RCC 7860 (cell line): ENCODE measurements around the gene GLS.
"Not testable (repeated sequence)": the region's sequence is repeated elsewhere in the genome, so short reads cannot be mapped to it uniquely, and the experiment has no call there.

Experiments used
- DNase-seq: peaks from one replicate; pipeline ENCODE4 v3.0.0-alpha.2; 2015; ENCODE audit warnings: low spot score
- FAIRE-seq: peaks from 2 replicates; lab custom pipeline; 2012; peaks lifted over from hg19 to GRCh38; lab: Jason Lieb, UNC

Gene GLS

DNA sequence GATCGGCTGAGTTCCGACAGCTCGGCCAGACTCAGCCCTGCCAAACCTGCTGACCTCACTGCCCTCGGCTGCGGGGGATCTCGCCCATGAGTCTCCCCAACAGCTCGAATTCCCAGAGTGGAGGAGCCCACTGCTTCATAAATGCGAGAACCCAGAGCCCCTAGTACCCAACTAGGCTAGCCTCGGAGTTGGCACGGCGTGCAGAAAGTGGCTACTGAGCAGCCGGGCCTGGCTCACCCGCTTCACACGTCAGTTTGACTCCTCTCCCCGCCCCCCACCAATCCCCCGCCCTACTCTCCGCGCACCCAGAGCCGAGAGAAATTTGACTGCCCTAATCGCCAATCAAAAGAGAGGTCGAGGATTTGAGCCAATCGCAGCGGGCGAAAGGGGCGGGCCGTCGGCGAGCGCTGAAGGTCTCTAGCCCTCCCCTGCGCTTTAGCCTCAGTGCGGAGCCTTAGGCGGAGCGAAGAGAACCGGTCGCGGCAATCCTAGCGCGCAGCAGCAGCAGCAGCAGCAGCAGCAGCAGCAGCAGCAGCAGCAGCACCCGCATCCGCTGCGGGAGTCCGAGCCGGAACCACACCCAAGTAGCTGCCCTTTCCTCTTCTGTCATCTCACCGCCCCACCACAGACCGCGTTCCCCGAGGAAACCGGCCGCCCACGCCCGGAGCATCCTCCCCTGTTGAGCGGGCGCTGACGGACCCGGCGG is at the start of gene GLS:
Gene GLS (plus strand): TSS at position 444 of the 706 bp plus-strand sequence. CDS start 264 bp downstream, outside the sequence.
- FAIRE-seq = peak; percentile 86
- DNase-seq = peak; percentile 95

DNA sequence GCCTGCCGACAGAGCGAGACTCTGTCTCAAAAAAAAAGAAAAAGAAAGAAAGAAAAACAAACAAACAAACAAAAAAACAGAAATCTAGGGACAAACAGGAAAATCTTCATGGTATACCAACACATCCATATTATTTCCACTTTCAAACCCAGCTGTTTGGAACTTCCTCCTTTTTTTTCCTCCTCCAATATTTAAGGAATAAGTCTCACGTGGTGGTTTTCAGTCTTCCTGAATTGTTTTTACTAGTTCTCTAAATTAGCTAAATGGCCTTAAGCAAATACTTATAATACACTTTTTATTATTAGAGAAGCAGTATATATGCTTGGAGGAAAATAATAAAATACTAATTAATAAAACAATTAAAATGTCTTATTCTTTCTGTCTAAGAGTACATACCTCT is 48.7 kb upstream of the GLS start:
- FAIRE-seq (peak; percentile 5), DNase-seq (no peak)

- FAIRE-seq (no peak), DNase-seq (no peak)
Observed at GRCh38 chr2:190834890-190835208, 45.8 kb upstream of the GLS start.

DNA sequence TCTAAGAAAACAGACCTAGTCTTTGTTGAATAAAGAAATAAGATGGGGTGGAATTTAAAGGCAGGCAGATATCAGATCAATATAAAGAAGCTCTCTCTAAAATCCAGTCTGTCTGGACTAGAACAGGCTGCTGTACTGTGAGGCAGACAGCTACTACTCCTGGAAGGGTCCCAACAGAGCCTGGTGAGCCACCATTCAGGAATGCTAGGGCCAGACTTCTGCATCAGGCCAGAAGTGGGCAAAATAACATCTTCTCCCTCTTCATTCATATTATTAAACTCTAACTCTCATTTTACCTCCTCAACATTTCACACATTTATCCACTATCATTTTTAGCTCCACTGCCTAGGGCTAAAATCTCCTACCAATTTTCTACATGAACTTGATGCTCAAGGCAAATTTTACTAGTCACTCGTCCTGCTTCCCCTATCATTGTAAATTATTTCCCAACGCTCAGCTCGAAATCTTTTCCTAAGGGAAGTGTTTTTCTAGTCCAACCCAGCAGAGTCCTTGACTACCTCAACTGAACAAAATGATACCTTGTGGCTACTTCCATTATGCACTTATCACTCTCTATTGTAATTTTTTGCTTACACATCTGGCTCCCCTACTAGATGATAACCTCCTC is 45.2 kb upstream of the GLS start:
- FAIRE-seq (peak; percentile 92), DNase-seq (peak; percentile 80)

DNA sequence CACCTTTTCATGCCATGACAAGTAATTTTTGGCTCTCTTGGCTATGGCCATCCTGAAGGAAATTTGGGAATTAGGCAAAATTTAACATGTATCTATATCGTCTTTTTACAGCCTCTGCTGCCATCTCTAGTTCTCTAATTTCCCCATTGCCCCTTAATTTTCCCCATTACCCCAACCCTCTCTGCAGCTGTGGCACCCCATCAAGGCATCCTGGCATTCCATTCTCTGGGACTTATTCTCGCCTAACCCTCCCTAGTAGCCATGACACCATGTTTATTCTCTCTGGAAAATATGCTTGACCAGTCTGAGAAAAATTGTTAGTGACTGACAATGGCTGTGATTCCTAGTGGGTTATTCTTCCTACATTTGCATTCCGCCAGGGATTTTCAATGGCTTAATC is 43.9 kb upstream of the GLS start:
- no peak for DNase-seq
- no peak for FAIRE-seq

GRCh38 chr2:190837420-190837819 is 43.2 kb upstream of the GLS start:
- DNase-seq = peak; percentile 93
- no peak for FAIRE-seq

GRCh38 chr2:190837952-190838361 is 42.7 kb upstream of the GLS start:
- peak; percentile 59 for DNase-seq
- no peak for FAIRE-seq

DNA sequence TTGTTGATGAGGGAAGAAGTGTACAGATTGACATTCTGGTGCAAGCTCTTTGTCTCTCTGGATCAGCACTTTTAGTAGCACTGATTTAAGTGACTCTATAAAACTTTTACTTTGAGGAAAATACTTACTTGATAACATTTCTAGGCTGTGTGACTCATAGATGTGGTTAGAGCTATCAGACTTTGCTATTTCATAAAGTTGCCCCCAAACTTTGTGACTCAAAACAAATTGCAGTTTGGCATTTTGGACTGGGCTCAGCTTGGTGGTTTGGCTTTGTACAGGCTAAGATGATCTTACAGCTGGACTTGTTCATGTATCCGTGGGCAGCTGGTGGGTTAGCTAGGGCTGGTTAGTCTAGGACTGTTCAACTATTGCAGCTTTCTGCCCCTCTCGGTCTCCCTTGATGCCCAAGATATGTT is 42.1 kb upstream of the GLS start:
- FAIRE-seq = peak; percentile 99

DNA sequence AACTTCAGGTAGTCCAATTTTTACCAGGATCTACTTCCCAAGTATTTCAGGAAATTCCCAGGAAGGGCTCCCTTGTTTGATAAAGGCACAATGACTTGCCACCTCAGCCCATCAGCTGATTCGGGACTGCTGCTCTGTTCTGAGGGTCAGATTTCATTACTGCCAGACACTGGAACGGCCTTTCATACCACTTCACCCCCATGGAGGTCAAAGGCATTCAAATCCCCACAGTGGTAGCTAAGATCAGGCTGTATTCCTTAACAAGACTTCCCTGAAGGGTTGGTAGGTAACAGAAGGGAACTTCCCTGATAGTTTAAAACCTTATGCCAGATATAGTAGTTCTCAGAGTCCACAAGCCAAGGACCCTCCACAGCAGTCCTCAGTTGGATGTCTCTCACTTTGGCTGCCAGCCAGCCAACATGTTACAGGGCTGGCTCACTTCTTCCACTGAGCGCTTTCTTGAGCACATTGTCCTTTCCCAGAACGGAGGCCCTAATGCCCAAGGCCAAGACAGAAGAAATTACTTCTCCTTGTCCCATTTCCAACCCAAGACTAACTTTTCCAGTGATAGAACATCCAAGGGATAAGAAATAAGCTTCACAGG is 40.0 kb upstream of the GLS start:
- FAIRE-seq = peak; percentile 72
- DNase-seq = peak; percentile 64

More for the DNA sequence above, 42.1 kb upstream of the GLS start:
- DNase-seq = peak; percentile 97

DNA sequence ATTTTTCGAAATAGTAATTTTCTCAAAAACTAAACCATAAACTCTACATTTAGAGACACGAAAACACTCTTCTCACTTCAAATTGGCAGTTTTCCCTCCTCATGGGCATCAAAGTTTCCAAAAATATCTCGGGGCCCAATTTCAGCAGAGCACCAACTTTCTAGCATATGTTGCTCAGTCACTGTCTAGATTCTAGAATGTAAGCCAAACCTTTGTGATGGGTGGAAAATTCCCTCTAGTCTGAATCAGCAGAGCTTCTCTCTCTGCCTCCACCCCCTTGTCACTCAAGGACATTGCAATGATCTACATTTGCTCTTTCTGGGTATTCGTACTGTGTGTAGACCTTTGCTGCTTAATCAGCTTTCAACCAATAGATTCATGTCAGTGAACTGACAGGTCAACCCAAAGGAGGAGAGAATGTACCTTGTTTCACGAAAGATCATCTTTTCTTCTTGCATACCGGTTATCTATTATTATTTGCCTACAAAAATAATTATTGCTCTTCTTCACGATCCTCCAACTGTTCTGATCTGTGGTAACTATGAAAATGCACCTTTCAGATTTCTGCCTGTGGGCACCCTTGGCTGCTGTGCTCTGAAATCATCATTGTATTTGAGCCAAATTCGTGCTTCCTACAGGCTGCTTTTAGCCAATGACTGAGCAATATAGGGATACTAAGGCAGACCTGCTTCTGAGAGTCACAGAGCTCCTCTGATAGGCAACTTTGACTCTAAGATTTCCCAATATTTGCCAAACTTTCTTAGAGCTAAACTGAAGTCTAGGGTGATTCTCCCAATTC is 38.7 kb upstream of the GLS start:
- peak; percentile 86 for DNase-seq
- FAIRE-seq = peak; percentile 93

- FAIRE-seq (no peak), DNase-seq (no peak)
Observed at GRCh38 chr2:190842606-190843104, 38.0 kb upstream of the GLS start.

- FAIRE-seq = peak; percentile 92
- DNase-seq = peak; percentile 93
Observed at GRCh38 chr2:190843890-190844699, 36.5 kb upstream of the GLS start.

GRCh38 chr2:190844700-190845401 is 35.8 kb upstream of the GLS start:
- FAIRE-seq (no peak), DNase-seq (peak; percentile 49)

- DNase-seq (peak; percentile 99), FAIRE-seq (peak; percentile 100)
Observed at GRCh38 chr2:190846746-190847145, 33.9 kb upstream of the GLS start.

GRCh38 chr2:190847504-190848081 is 33.0 kb upstream of the GLS start:
- FAIRE-seq = no peak
- no peak for DNase-seq

- peak; percentile 61 for DNase-seq
- peak; percentile 79 for FAIRE-seq
Observed at GRCh38 chr2:190849774-190850173, 30.8 kb upstream of the GLS start.

- FAIRE-seq, DNase-seq: not testable (repeated sequence)
Observed at GRCh38 chr2:190853022-190853421, 27.6 kb upstream of the GLS start.

GRCh38 chr2:190853531-190854383 is 26.9 kb upstream of the GLS start:
- FAIRE-seq (no peak), DNase-seq (no peak)
